Stimulated activated CD8-positive, alpha-beta memory T cell treated with anti-CD3 and anti-CD28 coated beads, Interleukin-4, amount 100 ng/mL, for 4 hours (primary cell): ENCODE measurements around the gene ABO.
"Not testable (repeated sequence)": the region's sequence is repeated elsewhere in the genome, so short reads cannot be mapped to it uniquely, and the experiment has no call there.

Experiments used
- DNase-seq, 2 donors: peaks; one replicate each; pipeline ENCODE4 v3.0.0-alpha.2; 2020; ENCODE audit warnings: low read depth in 2 of 2, low spot score in 1 of 2

The ABO gene

DNA sequence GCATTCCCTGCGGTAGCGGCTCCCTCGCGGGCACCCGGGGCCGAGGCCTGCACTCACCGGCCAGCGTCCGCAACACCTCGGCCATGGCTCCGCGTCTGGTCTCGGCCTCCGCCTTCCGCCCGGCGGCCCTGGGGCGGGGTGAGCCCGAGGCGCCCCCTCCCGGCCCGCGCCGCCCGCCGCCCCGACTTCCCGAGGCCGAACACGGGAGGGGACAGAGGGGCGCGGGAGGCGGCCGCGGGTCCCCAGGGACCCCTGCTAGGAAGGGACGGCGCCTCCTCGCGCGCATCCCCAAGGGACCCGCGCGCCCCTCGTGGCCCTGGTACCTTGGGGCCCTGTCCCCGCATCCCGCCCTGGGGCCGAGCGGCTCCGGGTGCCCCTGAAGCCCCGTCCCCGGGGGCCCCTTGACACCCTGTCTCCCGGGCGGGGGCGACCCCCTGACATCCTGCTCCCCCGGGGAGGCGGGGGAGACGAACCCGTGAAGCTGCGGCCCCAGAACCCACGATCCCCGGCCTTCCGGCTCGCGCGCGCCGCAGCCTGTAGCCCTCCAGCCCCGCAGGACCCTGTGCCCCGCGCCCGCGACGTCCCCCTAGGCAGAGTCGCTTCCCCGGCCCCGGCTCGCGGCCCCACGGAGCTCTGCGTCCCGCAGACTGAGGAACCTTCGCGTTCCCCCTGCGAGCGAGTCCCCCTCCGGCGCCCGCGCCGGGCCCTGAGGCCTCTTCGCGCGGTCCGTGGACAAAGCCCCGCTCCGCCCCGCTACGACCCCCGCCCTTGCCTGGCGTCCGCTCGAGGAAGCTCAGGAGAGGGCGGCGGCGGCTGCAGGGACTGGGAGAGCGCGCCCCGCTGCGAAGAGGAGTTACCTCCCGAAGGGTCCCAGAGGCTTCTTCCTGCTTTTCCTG, at the start of gene ABO:
Gene ABO, minus strand, starts transcription at position 97 of the 896 bp plus-strand sequence.
- DNase-seq, result no peak

DNA sequence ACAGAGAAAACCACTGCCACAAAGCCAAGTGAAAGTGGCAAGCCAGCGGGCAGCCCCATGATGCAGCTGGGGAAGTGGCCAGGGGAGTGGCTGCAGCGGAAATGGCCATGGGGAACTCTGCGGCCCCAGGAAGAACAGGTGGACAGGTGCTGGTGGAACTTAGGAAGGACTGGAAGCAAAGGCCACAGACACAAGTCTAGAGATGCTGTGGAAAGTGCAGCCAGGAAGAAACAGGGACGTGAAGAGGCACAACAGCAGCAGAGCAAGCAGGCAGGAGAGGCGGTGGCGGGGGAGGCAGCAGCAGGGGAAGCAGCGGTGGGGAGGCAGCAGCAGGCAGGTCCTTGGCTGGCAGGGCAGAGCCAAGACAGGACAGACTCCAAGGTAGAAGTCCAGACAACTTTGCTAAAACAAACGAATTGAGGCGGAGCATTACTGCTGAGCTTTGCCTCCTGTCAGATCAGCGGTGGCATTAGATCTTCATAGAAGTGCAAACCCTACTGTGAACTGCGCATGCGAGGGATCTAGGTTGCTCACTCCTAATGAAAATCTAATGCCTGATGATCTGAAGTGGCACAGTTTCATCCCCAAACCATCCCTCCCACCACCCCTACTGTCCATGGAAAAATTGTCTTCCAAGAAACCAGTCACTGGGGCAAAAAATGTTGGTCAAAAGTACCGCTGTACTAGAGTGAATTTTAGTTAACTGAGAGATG, 49.1 kb upstream of the ABO start:
- DNase-seq, result no peak

DNA sequence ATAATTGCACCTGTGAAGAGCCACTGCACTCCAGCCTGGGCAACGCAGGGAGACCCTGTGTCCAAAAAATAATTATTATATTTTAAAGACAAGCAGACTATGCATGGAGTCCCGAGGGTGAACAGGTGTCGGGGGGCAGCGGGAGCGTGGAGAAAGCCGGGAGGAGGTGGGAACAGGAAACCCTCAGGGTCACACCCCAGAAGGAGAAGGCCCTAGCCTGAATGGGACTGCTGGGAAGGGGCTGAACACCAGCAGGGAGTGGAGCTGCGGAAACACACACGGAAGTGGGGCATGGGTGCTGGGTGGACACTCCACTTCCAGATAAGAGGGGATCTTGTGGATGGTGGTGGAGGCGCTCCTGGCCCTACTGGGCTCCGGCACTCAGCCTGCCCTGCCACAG, 48.2 kb upstream of the ABO start:
- DNase-seq, result no peak

DNA sequence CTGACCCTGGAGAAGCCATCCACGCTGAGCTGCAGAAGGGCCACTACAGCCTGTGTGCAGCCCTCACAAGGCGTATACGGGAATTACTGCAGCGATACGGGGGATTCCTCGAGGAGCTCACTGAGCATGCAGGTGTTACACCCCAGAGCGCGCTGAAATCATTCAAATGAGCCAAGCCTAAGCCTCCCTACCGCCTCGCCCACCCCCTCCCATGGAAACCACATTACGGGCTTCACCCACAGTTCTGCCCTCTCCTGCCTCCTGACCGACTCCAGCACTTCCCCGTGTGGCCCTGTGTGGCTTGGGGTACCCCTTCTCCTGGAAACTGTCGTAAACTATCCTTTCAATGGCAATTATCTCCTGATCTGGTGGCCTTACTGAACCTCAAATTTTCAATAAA, 47.7 kb upstream of the ABO start:
- DNase-seq, result no peak

DNA sequence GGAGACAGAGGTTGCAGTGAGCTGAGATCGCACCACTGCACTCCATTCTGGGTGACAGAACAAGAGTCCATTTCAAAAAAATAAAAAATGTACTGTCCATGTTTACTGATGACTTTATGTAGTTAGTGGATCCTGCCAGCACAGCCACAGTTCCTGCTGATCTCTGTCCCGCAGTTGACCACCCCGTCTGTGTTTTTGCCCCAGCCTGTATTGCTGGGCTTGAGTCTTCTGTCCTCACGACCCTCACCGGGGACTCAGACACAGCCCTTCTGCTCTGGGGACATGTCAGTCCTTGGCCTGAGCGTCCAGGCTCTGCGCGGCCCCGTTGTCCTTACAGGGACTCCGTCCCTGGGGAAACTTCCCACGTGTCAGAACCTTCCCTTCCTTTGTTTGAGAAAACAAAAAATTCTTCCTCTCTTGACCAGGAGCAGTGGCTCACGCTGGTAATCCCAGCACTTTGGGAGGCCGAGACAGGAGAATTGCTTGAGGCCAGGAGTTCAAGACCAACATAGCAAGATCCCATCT, 46.5 kb upstream of the ABO start:
- DNase-seq, result no peak

DNA sequence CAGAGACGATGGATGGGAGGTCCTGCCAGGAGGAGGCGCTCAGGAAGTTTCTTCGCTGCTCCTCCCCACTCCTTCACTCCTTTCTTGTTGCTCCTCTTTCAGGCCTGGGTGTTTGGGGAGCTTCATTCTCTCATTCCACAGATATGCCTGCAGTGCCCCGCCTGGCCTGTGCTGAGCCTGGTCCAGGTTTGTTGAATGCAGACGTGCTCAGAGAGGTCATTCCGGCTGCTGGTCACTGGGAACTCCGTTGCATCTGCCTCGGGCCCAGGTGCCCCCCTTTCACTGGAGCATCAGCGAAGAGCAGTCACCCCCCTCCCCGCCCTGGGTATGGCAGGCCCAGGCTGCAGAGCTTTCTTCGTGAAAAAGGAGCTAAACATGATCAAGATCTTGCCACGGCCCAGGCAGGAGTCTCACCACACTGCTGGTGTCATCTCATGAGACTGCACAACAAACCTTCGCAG, 45.5 kb upstream of the ABO start:
- no peak for DNase-seq

DNA sequence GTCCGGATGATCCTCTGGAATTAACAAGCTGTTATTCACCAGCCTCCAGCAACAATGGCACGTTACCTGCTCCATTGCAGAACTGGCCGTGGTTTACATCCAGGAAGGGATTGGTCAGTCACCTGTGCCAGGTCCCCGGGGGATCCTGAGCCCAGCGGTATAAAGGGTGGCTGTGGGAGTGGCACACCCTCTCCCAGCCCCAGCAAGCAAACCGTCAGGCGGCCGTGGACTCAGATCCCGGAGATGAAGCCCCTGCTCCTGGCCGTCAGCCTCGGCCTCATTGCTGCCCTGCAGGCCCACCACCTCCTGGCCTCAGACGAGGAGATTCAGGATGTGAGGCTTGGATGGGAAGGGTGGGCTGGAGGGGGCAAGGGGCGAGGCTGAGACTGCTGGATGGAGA, 42.5 kb upstream of the ABO start:
- not testable (repeated sequence) for DNase-seq

DNA sequence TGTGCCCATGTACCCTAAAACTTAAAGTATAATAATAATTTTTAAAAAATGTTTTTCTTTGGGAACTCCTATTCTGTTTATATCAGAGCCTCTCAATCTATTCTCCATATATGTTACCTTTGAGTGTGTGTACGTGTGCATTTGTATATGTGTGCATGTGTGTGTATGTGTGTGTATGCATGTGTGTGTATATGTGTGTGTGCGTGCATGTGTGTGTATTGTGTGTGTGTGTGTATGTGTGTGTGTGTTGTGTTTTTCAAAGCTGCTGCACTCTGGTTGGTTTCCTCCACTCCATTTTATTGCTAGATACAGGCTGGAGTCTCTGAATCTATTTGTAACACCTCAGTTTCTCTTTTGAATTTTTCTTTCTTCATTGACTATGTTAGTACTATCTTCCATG, 41.0 kb upstream of the ABO start:
- no peak for DNase-seq

DNA sequence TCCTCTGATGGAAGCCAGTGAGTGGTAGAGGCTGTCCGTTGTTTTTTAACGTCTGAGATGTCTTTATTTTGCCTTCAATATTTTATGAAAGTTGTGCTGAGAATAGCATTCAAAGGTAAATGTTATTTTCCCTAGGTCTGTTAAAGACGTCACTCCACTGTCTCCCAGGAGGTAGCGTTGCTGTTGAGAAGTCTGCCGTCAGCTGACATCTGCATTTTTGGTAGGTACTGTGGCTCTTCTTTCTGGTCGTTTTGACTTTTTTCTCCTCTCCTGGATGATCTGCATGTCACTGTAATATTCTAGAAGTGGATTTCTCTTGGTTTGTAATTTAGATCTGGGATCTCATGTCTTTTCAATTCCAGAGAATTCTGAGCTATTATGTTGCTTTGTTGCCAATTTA, 34.6 kb upstream of the ABO start:
- DNase-seq, result no peak

DNA sequence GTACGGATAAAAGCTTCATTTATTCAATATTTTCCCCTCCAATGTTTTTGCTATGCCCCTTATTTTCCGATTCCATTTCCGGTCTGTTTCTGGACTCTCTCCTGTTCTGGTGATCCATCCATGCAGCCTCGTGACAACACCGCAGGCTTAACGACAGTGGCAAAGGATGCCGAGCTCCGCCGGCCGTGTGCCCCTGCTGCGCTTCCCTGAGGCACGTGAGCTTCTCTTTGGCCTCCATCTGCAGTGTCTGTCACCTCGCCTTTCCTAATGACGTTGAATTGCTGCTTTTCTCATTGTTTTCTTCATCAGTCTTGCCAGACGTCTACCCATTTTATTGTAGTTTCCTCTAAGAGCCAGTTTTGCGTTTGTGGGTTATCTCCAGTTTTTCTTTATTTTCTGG, 32.3 kb upstream of the ABO start:
- DNase-seq, result no peak

DNA sequence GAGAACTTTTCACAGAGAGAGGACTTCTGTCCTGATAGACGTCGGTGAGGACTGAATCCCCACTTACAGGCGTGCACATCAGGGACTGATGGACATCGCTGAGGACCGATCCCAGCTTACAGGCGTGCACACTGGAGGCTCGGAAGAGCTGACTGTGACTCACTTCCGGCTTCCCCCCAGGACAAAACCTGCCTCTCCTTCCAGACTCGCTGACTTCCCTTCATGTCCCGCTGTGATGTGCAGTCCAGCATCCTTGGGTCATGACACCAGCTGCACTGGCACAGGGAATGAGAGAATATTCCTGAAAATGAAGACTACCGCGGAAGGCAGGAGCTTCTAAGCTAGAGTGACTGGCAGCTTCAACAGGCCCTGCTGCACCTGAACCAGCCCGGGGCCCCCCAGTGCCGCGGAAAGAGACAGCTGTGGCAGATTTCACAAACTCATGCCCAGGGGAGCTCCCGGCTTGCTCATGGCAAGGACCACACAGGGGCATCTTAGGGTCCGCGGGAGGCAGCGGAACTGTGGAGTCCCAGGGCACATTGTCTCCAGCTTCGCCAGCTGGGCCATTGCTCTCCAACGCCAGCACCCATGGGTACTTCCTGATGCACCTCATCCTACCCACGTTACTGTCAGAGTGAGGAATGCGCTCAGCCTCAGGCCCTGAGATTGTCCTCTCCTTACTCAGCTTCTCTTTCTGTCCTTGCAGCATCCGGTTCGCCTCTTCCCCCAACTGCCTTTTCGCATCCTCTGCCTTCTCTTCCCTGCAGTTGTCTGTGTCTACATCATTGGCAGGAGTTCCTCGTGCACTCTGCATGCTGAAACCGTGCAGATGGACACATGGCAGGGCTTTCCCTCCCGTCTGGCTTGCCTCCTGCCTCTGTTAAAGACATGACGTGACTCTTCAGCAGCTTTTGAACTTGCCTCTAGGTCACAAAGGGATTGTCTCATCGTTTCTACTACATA, 31.5 kb upstream of the ABO start:
- DNase-seq, result no peak

DNA sequence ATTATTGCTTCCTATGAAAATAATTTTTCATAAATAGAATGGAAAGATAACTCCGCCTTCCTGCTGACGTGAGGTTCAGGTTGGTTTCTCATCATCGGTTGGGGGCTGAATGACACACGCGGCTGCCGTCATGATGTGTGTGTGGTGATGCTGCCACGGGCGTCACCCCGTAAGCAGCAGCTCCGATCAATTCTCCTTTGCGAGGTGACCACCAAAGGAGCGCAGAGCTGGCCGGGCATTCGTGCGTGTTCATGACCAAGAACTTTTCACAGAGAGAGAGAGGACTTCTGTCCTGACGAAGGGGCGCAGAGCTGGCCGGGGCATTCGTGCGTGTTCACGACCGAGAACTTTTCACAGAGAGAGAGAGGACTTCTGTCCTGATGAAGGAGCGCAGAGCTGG, 30.7 kb upstream of the ABO start:
- DNase-seq, result no peak

DNA sequence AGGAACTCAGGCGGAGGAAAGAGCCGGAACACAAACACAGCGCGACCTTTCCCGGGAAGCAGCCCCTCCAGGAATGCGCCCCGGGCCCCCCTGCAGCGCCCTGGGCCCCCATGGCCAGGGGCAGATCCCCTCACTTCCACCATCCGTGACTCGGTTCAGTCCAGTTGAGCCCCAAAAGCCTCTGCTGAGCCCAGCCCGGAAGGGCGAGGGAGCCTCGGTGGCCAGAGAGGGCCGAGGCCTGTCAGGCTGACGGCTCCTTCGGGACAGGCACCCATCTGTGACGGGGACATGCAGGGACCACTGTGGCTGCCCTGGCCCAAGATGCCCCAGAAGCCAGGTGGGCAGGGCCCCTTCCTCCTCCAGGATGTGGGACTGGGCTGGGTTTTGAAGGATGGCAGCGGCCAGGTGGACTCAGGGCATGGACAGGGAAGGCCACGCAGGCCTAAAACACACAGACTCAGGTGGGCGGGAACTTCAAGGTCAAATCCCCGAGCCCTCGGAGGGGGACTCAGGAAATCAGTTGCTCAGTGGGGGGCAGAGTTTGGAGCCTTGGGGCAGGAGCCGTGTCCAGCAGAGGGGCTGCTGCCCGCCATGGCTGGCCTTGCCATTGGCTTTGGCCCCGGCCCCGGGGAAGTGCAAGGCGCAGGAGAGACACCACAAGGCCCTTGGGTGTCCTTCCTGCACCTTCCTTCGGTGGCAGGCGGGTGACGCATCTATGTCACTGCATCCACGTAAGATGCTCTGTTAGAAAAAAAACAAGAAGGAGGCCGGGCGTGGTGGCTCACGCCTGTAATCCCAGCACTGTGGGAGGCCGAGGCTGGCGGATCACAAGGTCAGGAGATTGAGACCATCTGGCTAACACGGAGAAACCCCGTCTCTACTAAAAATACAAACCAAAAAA, 29.7 kb upstream of the ABO start:
- no peak for DNase-seq

DNA sequence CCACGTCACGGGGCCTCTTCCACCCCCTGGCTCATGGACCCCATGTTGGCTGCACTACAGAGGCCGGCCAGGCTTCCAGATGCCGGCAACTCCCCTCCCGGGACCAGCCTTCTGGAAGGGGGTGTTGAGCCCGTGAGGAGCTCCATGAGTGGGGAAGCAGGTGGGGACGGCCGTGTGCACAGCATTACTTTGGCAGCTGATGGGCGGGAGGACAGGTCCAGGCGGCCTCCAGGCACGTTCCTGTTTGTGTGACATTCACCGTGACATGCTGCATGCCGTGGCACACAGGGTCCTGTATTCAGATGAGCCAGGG, 29.1 kb upstream of the ABO start:
- no peak for DNase-seq

DNA sequence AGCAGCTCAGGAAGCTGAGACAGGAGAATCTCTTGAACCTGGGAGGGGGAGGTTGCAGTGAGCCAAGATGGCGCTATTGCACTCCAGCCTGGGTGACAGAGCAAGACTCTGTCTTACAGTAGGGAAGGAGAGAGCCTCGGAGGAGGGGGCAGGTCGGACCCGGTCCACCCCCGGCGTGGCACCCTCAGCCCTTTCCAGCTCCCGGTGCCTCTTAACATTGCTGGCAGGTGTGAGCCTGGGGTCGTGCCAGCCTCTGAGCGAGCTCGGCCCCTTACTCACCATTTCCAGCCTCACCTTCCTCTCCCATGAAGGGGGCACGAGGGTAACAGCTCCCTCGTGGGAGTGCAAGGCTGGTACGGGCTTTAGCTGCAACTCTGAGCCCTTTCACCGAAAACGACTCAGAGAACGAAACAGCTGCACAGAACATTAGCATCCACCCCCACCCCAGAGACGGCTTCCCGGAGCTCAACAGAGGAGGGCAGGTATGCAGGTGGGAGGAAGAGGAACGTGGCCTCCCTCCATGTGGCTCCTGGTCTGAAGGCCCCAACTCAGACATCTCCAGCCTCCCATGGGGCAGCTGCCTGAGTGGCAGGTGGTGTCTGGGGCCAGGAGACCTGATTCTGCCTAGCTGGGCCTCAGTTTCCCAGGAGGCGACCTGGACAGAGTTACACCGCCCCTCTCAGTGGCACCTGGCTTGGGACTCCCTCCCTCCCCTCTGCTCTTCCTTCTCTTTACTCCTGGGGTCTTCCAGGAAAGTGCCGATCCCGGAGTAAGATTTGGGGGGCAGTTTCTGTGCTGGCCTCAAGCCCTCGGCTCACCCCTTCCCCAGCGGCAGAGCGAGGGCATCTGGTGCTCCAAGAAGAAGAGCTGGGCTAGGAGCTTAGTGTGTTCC, 28.5 kb upstream of the ABO start:
- no peak for DNase-seq

DNA sequence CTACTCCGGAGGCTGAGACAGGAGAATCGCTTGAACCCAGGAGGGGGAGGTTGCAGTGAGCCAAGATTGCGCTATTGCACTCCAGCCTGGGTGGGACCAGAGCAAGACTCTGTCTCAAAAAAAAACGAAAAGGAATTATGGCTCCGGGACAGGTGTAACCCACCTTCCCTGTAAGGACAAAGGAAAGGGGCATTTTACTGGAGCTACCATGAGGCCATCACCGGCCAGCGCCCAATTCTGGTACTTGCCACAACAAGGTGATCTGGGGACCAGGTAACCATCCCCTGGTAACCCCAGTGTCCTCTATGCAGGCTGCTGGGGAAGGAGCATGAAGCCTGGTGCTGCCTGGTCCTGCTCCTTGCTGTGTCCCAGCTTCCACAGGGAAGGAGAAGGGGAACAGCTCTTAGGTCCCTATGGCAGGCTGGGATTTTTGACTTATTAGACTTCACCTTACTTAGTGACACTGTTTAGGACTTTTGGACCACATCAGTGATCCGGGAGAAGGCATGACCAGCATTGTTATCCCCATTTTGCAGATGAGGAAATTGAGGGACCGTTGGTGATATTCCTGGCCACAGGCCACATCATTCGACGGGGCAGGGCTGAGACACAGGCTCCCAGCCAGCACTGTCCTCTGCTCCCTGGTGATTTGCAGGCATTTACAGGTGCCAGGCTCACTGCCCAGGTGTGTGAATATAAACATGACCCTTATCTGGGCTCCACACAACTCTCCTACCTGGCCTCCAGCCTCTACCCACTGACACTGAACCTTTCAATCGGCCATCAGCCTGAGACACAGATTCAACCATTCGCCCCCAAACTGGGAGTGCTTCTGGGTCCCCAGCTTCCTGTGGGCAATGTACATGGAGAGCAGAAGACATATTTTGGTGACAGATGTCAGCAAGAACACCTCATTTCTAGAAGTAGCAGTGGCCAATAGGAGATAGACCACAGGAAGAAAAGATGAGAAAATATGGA, 26.5 kb upstream of the ABO start:
- DNase-seq, result no peak

DNA sequence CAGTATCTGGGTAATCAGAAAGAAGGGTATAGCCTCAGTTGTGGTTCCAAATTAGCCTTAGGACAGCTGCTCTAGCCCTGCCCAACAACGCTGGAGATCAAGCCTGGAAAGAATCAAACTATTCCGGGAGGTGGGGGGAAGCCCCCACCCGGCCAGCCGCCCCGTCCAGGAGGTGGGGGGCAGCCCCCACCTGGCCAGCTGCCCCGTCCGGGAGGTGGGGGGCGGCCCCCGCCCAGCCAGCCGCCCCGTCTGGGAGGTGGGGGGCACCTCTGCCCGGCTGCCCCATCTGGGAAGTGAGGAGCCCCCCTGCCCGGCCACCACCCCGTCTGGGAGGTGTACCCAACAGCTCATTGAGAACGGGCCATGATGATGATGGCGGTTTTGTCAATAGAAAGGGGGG, 25.0 kb upstream of the ABO start:
- DNase-seq, result not testable (repeated sequence)

DNA sequence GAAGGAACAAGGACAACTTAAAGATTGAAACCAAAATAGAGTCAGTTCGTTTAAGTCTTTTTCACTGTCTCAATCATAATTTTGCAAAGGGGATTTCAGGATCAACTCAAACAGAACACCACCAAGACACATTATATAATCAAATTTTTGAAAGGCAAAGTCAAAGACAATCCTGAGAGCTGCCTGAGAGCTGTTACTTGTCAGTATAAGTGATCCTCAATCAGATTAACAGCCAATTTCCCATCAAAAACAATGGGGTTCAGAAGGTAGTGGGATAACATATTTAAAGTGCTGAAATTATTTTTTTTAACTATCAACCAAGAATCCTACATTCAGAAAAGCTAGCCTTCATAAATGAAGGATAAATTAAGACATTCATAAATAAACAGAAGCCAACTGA, 19.3 kb upstream of the ABO start:
- no peak for DNase-seq
